Measurements from ENCODE around the gene MAZ. TPM values are rescaled to one million over a fixed set of nuclear protein-coding genes. Genes with fewer than 3 reads are reported as not detected.
"Not testable (repeated sequence)": the region's sequence is repeated elsewhere in the genome, so short reads cannot be mapped to it uniquely, and the experiment has no call there.

The MAZ gene
- total RNA-seq, 4 donors from 2014 or later: 98.4 to 180 (median 125) TPM

DNA sequence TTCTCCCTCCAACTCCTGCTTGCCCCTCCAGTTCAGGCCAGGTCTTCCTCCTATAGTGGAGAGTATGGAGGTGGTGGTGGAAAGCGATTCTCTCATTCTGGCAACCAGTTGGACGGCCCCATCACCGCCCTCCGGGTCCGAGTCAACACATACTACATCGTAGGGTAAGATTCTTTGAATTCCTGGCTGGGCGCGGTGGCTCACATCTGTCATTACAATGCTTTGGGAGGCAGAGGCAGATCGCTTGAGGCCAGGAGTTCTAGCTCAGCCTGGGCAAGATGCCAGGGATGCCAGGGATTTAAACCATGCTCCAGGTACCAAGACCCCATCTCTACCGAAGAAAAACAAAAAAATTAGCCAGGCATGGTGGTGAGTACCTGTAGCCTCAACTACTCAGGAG lies 26.9 kb upstream of the MAZ start:
- Histone ChIP-seq H3K27ac (no peak overlapping the region), H3K4me1 (peaks cover under 1% of the 10 kb centered on the region)
- 39% methylated on average over 10 of the region's 10 CpGs for WGBS

DNA sequence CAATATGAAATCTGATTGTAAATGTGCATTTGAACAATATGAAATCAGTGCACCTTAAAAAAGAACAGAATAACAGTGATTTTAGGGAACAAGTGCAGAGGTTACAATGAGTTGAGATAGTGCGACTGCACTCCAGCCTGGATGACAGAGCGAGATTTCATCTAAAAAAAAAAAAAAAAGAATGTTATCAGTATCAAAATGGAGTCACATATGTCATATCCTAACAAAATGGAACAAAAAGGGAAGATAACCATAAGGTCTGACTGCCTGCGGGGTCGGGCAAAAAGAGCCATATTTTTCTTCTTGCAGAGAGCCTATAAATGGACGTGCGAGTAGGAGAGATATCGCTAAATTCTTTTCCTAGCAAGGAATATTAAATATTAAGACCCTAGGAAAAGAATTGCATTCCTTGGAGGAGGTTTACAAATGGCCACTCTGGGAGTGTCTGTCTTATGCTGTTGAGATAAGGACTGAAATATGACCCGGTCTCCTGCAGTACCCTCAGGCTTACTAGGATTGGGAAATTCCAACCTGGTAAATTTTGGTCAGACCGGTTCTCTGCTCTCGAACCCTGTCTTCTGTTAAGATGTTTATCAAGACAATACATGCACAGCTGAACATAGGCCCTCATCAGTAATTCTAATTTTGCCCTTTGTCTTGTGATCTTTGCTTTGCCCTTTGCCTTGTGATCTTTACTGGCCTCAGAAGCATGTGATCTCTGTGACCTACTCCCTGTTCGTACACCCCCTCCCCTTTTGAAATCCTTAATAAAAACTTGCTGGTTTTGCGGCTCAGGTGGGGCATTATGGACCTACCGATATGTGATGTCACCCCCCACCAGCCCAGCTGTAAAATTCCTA lies 23.0 kb upstream of the MAZ start:
- H3K4me3 ChIP-seq; H3K27ac ChIP-seq; H3K9me3 ChIP-seq; H3K36me3 ChIP-seq; DNase-seq (ENCODE audit: low spot score in 2 of 2): not testable (repeated sequence)
- Histone ChIP-seq H3K27me3 (peaks cover 12% of the 10 kb centered on the region), H3K4me1 (peaks cover 11% of the 10 kb centered on the region)
- 62% methylated on average over 13 of the region's 13 CpGs for WGBS

More for the DNA sequence above, 26.9 kb upstream of the MAZ start:
- Histone ChIP-seq H3K27me3 (peaks cover 12% of the 10 kb centered on the region), H3K9me3 (no peaks in the 10 kb centered on the region), H3K36me3 (no peaks in the 10 kb centered on the region), H3K4me3 (no peak overlapping the region)
- DNase-seq (ENCODE audit: low spot score in 2 of 2): no peak
- no peak for TF ChIP-seq POLR2A (IDR thresholded peaks at IDR 0.05)
- TF ChIP-seq, protein P1, sequence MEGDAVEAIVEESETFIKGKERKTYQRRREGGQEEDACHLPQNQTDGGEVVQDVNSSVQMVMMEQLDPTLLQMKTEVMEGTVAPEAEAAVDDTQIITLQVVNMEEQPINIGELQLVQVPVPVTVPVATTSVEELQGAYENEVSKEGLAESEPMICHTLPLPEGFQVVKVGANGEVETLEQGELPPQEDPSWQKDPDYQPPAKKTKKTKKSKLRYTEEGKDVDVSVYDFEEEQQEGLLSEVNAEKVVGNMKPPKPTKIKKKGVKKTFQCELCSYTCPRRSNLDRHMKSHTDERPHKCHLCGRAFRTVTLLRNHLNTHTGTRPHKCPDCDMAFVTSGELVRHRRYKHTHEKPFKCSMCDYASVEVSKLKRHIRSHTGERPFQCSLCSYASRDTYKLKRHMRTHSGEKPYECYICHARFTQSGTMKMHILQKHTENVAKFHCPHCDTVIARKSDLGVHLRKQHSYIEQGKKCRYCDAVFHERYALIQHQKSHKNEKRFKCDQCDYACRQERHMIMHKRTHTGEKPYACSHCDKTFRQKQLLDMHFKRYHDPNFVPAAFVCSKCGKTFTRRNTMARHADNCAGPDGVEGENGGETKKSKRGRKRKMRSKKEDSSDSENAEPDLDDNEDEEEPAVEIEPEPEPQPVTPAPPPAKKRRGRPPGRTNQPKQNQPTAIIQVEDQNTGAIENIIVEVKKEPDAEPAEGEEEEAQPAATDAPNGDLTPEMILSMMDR (IDR thresholded peaks at IDR 0.05): no peak
- TF ChIP-seq EP300 (IDR thresholded peaks at IDR 0.05): no peak
- TF ChIP-seq POLR2AphosphoS5 (IDR thresholded peaks at IDR 0.05): no peak

DNA sequence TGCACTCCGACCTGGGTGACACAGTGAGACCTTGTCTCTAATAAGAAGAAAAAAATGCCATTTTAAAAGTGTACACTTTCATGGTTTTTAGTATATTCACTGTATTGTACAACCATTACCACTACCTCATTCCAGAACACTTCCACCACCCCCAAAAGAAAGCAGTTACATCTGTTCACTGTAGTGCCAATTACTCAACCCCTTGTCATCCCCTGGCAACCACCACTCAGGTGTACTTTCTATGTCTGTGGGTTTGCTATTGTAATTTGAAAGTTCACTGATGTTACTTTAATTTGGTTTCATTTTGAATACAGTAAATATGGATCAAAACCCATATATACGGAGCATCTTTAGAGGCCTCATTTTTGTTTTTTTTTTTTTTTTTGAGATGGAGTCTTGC lies 22.2 kb upstream of the MAZ start:
- TF ChIP-seq EP300 (IDR thresholded peaks at IDR 0.05) (no peak), POLR2AphosphoS5 (IDR thresholded peaks at IDR 0.05) (no peak), POLR2A (IDR thresholded peaks at IDR 0.05) (no peak)
- TF ChIP-seq, protein P1 (IDR thresholded peaks at IDR 0.05): no peak
- no peak for DNase-seq (ENCODE audit: low spot score in 2 of 2)
- Histone ChIP-seq H3K27ac (no peak overlapping the region), H3K4me3 (no peak overlapping the region), H3K9me3 (no peaks in the 10 kb centered on the region), H3K36me3 (no peaks in the 10 kb centered on the region), H3K4me1 (peaks cover 11% of the 10 kb centered on the region), H3K27me3 (peaks cover 8% of the 10 kb centered on the region)
- 89% methylated on average over 2 of the region's 2 CpGs for WGBS

DNA sequence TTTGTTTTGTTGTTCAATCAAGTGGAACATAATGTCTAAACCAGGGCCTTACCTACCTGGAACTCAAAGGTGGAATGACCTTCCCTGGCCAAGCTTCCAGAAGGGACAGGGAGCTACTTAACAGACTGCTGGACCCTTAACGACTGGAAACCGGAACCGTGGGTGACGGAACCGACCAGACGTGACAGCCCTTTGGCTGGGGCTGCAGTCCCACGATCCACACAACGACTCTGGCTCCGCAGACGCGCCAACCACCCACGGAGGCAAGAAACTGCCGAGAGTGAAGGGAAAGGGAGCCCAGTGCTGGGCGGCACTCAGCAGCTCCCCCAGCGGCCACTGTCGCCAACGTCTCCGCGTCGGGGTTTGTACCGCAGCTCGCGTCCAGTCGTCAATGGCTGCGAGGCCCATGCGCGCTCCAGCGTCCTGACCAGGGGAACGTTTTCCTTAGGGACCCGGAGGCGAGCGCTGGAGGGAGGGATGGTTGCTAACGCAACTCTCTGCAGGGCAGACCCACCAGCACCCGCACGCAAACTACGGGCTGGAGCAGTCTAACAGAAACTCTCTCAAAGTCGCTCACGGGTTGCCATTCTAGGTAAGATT lies 21.3 kb upstream of the MAZ start:
- 36% methylated on average over 36 of the region's 38 CpGs for WGBS
- no peak for TF ChIP-seq POLR2AphosphoS5 (IDR thresholded peaks at IDR 0.05)
- TF ChIP-seq, protein P1 (IDR thresholded peaks at IDR 0.05): peak; percentile 23 to 75
- peak; percentile 80 to 89 for DNase-seq (ENCODE audit: low spot score in 2 of 2)
- H3K27me3 ChIP-seq: peaks cover 1% of the 10 kb centered on the region
- H3K9me3 ChIP-seq: no peaks in the 10 kb centered on the region
- H3K36me3 ChIP-seq: no peaks in the 10 kb centered on the region
- H3K4me3 ChIP-seq: peak overlapping the region; percentile 29
- H3K27ac ChIP-seq: no peak overlapping the region
- peaks cover 18% of the 10 kb centered on the region for H3K4me1 ChIP-seq

DNA sequence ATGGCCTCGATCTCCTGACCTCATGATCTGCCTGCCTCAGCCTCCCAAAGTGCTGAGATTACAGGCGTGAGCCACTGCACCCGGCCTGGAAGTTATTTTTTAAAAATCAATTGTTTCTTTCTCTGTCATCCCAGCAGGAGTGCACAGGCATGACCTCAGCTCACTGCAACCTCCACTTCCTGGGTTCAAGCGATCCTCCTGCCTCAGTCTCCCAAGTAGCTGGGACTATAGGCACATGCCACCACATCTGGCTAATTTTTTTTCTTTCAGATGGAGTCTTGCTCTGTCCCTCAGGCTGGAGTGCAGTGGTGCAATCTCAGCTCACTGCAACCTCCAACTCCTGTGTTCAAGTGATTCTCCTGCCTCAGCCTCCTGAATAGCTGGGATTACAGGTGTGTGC lies 19.2 kb upstream of the MAZ start:
- H3K36me3 ChIP-seq: not testable (repeated sequence)
- 93% methylated on average over 4 of the region's 4 CpGs for WGBS

DNA sequence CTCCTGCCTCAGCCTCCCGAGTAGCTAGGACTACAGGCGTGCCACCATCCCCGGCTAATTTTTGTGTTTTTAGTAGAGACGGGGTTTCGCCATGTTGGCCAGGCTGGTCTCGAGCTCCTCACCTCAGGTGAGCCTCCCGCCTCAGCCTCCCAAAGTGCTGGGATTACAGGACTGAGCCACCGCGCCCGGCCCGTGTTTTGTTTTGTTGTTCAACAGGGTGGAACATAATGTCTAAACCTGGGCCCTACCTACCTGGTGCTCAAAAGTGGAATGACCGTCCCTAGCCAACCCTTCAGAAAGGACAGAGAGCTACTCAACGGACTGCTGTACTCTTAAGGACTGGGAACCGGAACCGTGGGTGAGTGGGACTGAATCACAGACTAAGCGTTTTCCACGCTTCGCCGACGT lies 16.6 kb upstream of the MAZ start:
- no peaks in the 10 kb centered on the region for H3K9me3 ChIP-seq
- H3K4me1 ChIP-seq: peaks cover 29% of the 10 kb centered on the region
- no peak for DNase-seq (ENCODE audit: low spot score in 2 of 2)
- no peak for TF ChIP-seq EP300 (IDR thresholded peaks at IDR 0.05)
- TF ChIP-seq, protein P1 (IDR thresholded peaks at IDR 0.05): no peak
- TF ChIP-seq POLR2A (IDR thresholded peaks at IDR 0.05): no peak
- no peak for TF ChIP-seq POLR2AphosphoS5 (IDR thresholded peaks at IDR 0.05)
- 58% methylated on average over 20 of the region's 20 CpGs for WGBS
- H3K36me3 ChIP-seq: no peaks in the 10 kb centered on the region
- peak overlapping the region; percentile 93 for H3K4me3 ChIP-seq
- no peaks in the 10 kb centered on the region for H3K27me3 ChIP-seq
- peak overlapping the region; percentile 87 for H3K27ac ChIP-seq

More for the DNA sequence above, 19.2 kb upstream of the MAZ start:
- not testable (repeated sequence) for H3K27ac ChIP-seq; DNase-seq (ENCODE audit: low spot score in 2 of 2); H3K27me3 ChIP-seq; H3K4me3 ChIP-seq; H3K9me3 ChIP-seq
- peaks cover 30% of the 10 kb centered on the region for H3K4me1 ChIP-seq

Measured in suprapubic skin (tissue), 4 donors.